Measurements from ENCODE around the gene GAGE10. TPM values are rescaled to one million over a fixed set of nuclear protein-coding genes. Genes with fewer than 3 reads are reported as not detected.

Gene GAGE10
- total and polyA plus RNA-seq, 2 donors (not counting 3 experiments of a cell fraction or from before 2014, with no cell fraction given), result not detected

- Histone ChIP-seq H4K20me1 (replicated peaks; ENCODE audit: control insufficient read depth, extremely low read depth, insufficient read depth, low read length) (no peaks in the 10 kb centered on the region), H3K9ac (replicated peaks; ENCODE audit: extremely low read depth, insufficient read depth, low read length) (no peak overlapping the region), H3K27me3 (ENCODE audit: control insufficient read depth in 2 of 2, insufficient read depth in 2 of 2, low read length in 2 of 2) (no peaks in the 10 kb centered on the region), H3K9me1 (replicated peaks; ENCODE audit: control insufficient read depth, extremely low read depth, insufficient read depth, low read length) (no peaks in the 10 kb centered on the region), H3K4me3 (replicated peaks in 1 of 3; ENCODE audit: insufficient read depth in 1 of 3, low read depth in 1 of 3, low read length in 3 of 3) (no peak overlapping the region), H2AFZ (ENCODE audit: low read depth, low read length) (no peak overlapping the region), H3K27ac (ENCODE audit: insufficient read depth, low read depth, low read length) (no peak overlapping the region), H3K79me2 (ENCODE audit: control insufficient read depth, insufficient read depth, low read length) (no peaks in the 10 kb centered on the region), H3K4me2 (ENCODE audit: insufficient read depth, low read length) (no peak overlapping the region), H3K36me3 (ENCODE audit: control insufficient read depth in 2 of 2, extremely low read depth in 1 of 2, insufficient read depth in 2 of 2, low read length in 2 of 2) (no peaks in the 10 kb centered on the region), H3K9me3 (replicated peaks; ENCODE audit: control insufficient read depth, insufficient read depth, low read length) (no peaks in the 10 kb centered on the region), H3K4me1 (ENCODE audit: control insufficient read depth, extremely low read depth, insufficient read depth, low read length) (no peaks in the 10 kb centered on the region)
- no peak for DNase-seq (ENCODE audit: low read depth, low spot score)
- POLR2A ChIA-PET, result no interaction called here
- FAIRE-seq, result no peak
- no TSS peak for BruUV-seq (replicated peaks)
- CTCF ChIA-PET, result no interaction called here
- TF ChIP-seq JUN (IDR thresholded peaks at IDR 0.05; ENCODE audit: borderline replicate concordance, insufficient read depth, insufficient read length, low read depth) (no peak), FOS (IDR thresholded peaks at IDR 0.05; ENCODE audit: borderline replicate concordance, insufficient read depth, low read length) (no peak), GATA2 (IDR thresholded peaks at IDR 0.05; ENCODE audit: insufficient read depth, insufficient read length, low read depth, low read length) (no peak), POLR2AphosphoS5 (IDR thresholded peaks at IDR 0.05; ENCODE audit: insufficient read depth, low read depth, low read length) (no peak), MAX (IDR thresholded peaks at IDR 0.05; ENCODE audit: insufficient read depth, insufficient read length) (no peak), MYC (IDR thresholded peaks at IDR 0.05; ENCODE audit: low read depth, low read length) (no peak), POLR2A (IDR thresholded peaks at IDR 0.05; ENCODE audit: low read depth, low read length) (no peak), EZH2 (IDR thresholded peaks at IDR 0.05; ENCODE audit: borderline replicate concordance, low read depth, low read length, severe bottlenecking) (no peak)
- TF ChIP-seq, protein P1, sequence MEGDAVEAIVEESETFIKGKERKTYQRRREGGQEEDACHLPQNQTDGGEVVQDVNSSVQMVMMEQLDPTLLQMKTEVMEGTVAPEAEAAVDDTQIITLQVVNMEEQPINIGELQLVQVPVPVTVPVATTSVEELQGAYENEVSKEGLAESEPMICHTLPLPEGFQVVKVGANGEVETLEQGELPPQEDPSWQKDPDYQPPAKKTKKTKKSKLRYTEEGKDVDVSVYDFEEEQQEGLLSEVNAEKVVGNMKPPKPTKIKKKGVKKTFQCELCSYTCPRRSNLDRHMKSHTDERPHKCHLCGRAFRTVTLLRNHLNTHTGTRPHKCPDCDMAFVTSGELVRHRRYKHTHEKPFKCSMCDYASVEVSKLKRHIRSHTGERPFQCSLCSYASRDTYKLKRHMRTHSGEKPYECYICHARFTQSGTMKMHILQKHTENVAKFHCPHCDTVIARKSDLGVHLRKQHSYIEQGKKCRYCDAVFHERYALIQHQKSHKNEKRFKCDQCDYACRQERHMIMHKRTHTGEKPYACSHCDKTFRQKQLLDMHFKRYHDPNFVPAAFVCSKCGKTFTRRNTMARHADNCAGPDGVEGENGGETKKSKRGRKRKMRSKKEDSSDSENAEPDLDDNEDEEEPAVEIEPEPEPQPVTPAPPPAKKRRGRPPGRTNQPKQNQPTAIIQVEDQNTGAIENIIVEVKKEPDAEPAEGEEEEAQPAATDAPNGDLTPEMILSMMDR (IDR thresholded peaks at IDR 0.05; ENCODE audit: extremely low read depth in 1 of 2, insufficient read depth in 1 of 2, low read depth in 1 of 2, low read length in 2 of 2), result no peak
- dilution Hi-C loops (cut with MboI; ENCODE audit: extremely low pct_ligation_motif_present, low sequenced_read_pairs) (no loop called here), intact Hi-C loops (cut with micrococcal nuclease) (no loop called here)
Measured at GRCh38 chrX:49310371-49310770, 6.9 kb downstream of the GAGE10 start.
